Mesendoderm (in vitro differentiated cells): ENCODE measurements around the gene BSG.

ENCODE experiments used
- DNase-seq: peaks from one replicate; pipeline ENCODE4 v3.0.0; 2013
- H2AK5ac ChIP-seq: 2 replicates; pipeline ENCODE4 v1.6.1; 2013; ENCODE audit warnings: low read length, inconsistent platforms
- H2BK120ac ChIP-seq: 2 replicates; pipeline ENCODE4 v1.6.1; 2013; ENCODE audit warnings: low read depth, mild to moderate bottlenecking, low read length, moderate library complexity, mixed read lengths
- H2BK15ac ChIP-seq: replicated peaks from 2 replicates; pipeline ENCODE4 v1.6.1; 2013; ENCODE audit warnings: low read depth, mild to moderate bottlenecking, moderate library complexity
- H2BK5ac ChIP-seq: 2 replicates; pipeline ENCODE4 v1.6.1; 2013; ENCODE audit warnings: low read length, inconsistent platforms
- H3K18ac ChIP-seq: 2 replicates; pipeline ENCODE4 v1.6.1; 2013; ENCODE audit warnings: mild to moderate bottlenecking, low read length, mixed read lengths
- H3K23ac ChIP-seq: one replicate; pipeline ENCODE4 v1.6.1; 2013; ENCODE audit warnings: low read length
- H3K27ac ChIP-seq: 2 replicates; pipeline ENCODE4 v1.5.1; 2013; ENCODE audit warnings: low read depth, mild to moderate bottlenecking, inconsistent platforms, low read length, moderate library complexity
- H3K27me3 ChIP-seq: 2 replicates; pipeline ENCODE4 v1.6.1; 2013; ENCODE audit warnings: low read length, control low read depth, mild to moderate bottlenecking, inconsistent platforms; ENCODE audit not compliant: insufficient read depth, poor library complexity
- H3K36me3 ChIP-seq: 2 replicates; pipeline ENCODE4 v1.6.1; 2013; ENCODE audit warnings: low read length, inconsistent platforms; ENCODE audit not compliant: control insufficient read depth, insufficient read depth
- H3K4ac ChIP-seq: one replicate; pipeline ENCODE4 v1.6.1; 2013; ENCODE audit warnings: low read depth, mild to moderate bottlenecking, low read length, moderate library complexity
- H3K4me1 ChIP-seq: 2 replicates; pipeline ENCODE4 v1.6.1; 2013; ENCODE audit warnings: low read depth, low read length, inconsistent platforms; ENCODE audit not compliant: control insufficient read depth
- H3K4me2 ChIP-seq: 2 replicates; pipeline ENCODE4 v1.6.1; 2013; ENCODE audit warnings: low read length
- H3K4me3 ChIP-seq: 2 replicates; pipeline ENCODE4 v1.5.1; 2013; ENCODE audit warnings: mild to moderate bottlenecking, low read length
- H3K56ac ChIP-seq: one replicate; pipeline ENCODE4 v1.6.1; 2013; ENCODE audit warnings: low read length
- H3K79me1 ChIP-seq: 2 replicates; pipeline ENCODE4 v1.6.1; 2013; ENCODE audit warnings: low read length, inconsistent platforms
- H3K79me2 ChIP-seq: 2 replicates; pipeline ENCODE4 v1.6.1; 2013; ENCODE audit warnings: mild to moderate bottlenecking, low read length; ENCODE audit not compliant: control insufficient read depth, insufficient read depth
- H3K9ac ChIP-seq: 2 replicates; pipeline ENCODE4 v1.6.1; 2013; ENCODE audit warnings: low read length, inconsistent platforms
- H4K5ac ChIP-seq: one replicate; pipeline ENCODE4 v1.6.1; 2013; ENCODE audit warnings: low read length
- H4K8ac ChIP-seq: one replicate; pipeline ENCODE4 v1.6.1; 2013; ENCODE audit warnings: low read depth, mild to moderate bottlenecking, control low read depth, low read length, moderate library complexity
- WGBS: extraction: QIAGEN DNeasy Blood & Tissue Kit; methylation state at CpG from one replicate; pipeline ENCODE4 v1.1.7; 2013; ENCODE audit warnings: low lambda C conversion rate, missing lambda C conversion rate; ENCODE audit not compliant: insufficient coverage; ENCODE audit errors: extremely low coverage; 5-methylcytosine and 5-hydroxymethylcytosine counted together

Gene BSG

GRCh38 chr19:567296-567900 is 5.0 kb upstream of the BSG start:
- H3K56ac ChIP-seq, result no peak overlapping the region
- no peak overlapping the region for H3K4ac ChIP-seq
- no peak overlapping the region for H3K9ac ChIP-seq
- no peaks in the 10 kb centered on the region for H3K27me3 ChIP-seq
- no peak overlapping the region for H2BK5ac ChIP-seq
- no CpG with 5 or more reads among the region's 22 CpGs for WGBS
- H3K79me1 ChIP-seq, result no peaks in the 10 kb centered on the region
- no peak overlapping the region for H3K23ac ChIP-seq
- no peak overlapping the region for H3K4me3 ChIP-seq
- H3K27ac ChIP-seq, result no peak overlapping the region
- no peaks in the 10 kb centered on the region for H3K36me3 ChIP-seq
- no peak overlapping the region for H2AK5ac ChIP-seq
- no peaks in the 10 kb centered on the region for H3K79me2 ChIP-seq
- no peak for DNase-seq
- H2BK120ac ChIP-seq, result no peak overlapping the region
- H3K4me2 ChIP-seq, result no peak overlapping the region
- no peak overlapping the region for H3K18ac ChIP-seq
- no peak overlapping the region for H4K5ac ChIP-seq
- no peak overlapping the region for H4K8ac ChIP-seq
- no peak overlapping the region for H2BK15ac ChIP-seq
- H3K4me1 ChIP-seq, result no peaks in the 10 kb centered on the region

DNA sequence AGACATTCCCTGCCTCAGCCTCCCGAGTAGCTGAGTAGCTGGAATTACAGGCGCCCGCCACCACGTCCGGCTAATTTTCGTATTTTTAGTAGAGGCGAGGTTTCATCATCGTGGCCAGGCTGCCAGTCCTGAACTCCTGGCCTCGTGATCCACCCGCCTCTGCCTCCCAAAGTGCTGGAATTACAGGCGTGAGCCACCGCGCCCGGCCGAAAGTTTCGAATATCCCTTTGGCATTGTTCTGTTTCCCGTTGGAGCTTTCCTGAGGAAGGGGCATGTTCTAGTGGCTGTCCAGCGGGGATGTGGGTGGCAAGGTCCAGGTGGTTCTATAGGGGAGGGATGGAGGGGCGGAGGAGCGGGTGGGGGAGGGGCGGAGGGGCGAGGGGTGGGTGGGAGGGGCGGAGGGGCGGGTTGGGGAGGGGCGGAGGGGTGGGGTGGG is 2.1 kb upstream of the BSG start:
- Histone ChIP-seq H3K56ac (no peak overlapping the region), H2BK5ac (no peak overlapping the region), H2BK120ac (no peak overlapping the region), H3K18ac (no peak overlapping the region), H4K5ac (no peak overlapping the region), H3K79me2 (peaks cover 26% of the 10 kb centered on the region), H3K23ac (no peak overlapping the region), H3K27ac (no peak overlapping the region), H3K4me3 (no peak overlapping the region), H3K9ac (no peak overlapping the region), H3K4ac (no peak overlapping the region), H3K27me3 (no peaks in the 10 kb centered on the region), H3K36me3 (no peaks in the 10 kb centered on the region), H3K79me1 (no peaks in the 10 kb centered on the region), H4K8ac (no peak overlapping the region), H2BK15ac (no peak overlapping the region), H3K4me2 (no peak overlapping the region), H3K4me1 (peaks cover 5% of the 10 kb centered on the region), H2AK5ac (no peak overlapping the region)
- DNase-seq, result no peak
- no CpG with 5 or more reads among the region's 25 CpGs for WGBS

DNA sequence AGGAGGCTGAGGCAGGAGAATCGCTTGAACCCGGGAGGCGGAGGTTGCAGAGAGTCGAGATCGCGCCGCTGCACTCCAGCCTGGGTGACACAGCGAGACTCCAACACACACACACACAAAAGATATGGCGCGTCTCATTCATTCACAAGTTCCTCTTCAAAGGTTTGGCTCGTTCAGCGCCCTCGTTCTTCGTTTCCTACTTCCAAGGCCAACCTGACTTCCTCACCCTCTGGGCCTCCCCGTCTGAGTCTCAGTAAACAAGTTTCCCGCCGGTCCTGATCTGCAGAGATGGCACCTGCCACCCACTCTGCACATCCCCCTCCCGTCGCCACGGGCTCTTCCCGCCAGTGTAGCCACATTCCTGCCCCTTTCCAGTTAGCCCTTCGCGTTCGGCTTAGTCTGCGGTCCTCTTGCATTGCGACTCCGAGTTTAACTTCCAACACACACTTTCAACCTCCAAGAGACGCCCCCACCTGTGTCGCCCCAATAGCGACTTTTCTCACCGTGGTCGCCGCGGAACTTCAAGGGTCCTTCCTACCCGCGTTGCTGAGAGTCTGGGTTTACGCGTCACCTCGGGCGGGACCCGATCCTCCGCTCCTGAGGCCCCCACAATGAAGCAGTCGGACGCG is 1.3 kb upstream of the BSG start:
- peak overlapping the region; percentile 35 for H3K27ac ChIP-seq
- peak overlapping the region; percentile 92 for H3K56ac ChIP-seq
- peaks cover 5% of the 10 kb centered on the region for H3K4me1 ChIP-seq
- no peak overlapping the region for H2AK5ac ChIP-seq
- peaks cover 33% of the 10 kb centered on the region for H3K79me2 ChIP-seq
- no peaks in the 10 kb centered on the region for H3K36me3 ChIP-seq
- no peak overlapping the region for H2BK15ac ChIP-seq
- H2BK120ac ChIP-seq, result no peak overlapping the region
- H4K8ac ChIP-seq, result no peak overlapping the region
- H3K27me3 ChIP-seq, result no peaks in the 10 kb centered on the region
- H4K5ac ChIP-seq, result no peak overlapping the region
- no peak overlapping the region for H3K4ac ChIP-seq
- H3K18ac ChIP-seq, result no peak overlapping the region
- peak overlapping the region; percentile 70 for H3K9ac ChIP-seq
- H3K79me1 ChIP-seq, result no peaks in the 10 kb centered on the region
- no CpG with 5 or more reads among the region's 45 CpGs for WGBS
- peak overlapping the region; percentile 48 for H3K4me3 ChIP-seq
- peak; percentile 74 for DNase-seq
- H2BK5ac ChIP-seq, result no peak overlapping the region
- H3K4me2 ChIP-seq, result peak overlapping the region; percentile 97
- peak overlapping the region; percentile 89 for H3K23ac ChIP-seq

DNA sequence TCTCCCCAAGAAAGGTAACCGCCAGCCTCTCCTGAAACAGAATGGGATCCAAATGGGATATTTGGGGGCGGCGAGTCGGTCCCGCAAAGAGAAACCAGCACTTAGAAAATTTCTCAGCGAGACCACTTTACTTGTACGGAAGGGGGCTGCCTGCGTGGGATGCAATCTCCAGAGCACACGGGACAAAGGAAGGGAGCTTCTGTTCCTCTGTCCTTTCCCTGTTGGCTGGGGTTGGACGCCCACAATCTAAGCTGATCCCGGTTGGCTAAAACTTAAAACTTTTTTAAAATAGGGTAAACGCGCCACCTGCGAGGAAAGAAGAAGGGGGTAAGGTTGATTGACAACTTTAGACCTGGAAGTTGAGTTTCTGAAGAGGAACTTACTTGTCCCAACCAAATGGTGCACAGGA is 826 bp upstream of the BSG start:
- Histone ChIP-seq H3K56ac (peak overlapping the region; percentile 92), H3K9ac (peak overlapping the region; percentile 70), H4K5ac (no peak overlapping the region), H3K36me3 (no peaks in the 10 kb centered on the region), H3K4me1 (peaks cover 5% of the 10 kb centered on the region), H3K23ac (peak overlapping the region; percentile 89), H3K4me3 (peak overlapping the region; percentile 48), H3K79me2 (peaks cover 37% of the 10 kb centered on the region), H2BK5ac (no peak overlapping the region), H3K4me2 (peak overlapping the region; percentile 97), H3K18ac (no peak overlapping the region), H3K79me1 (no peaks in the 10 kb centered on the region), H3K27ac (peak overlapping the region; percentile 35), H3K4ac (no peak overlapping the region), H2BK15ac (no peak overlapping the region), H2AK5ac (no peak overlapping the region), H3K27me3 (no peaks in the 10 kb centered on the region), H2BK120ac (no peak overlapping the region), H4K8ac (no peak overlapping the region)
- peak; percentile 52 for DNase-seq
- WGBS, result no CpG with 5 or more reads among the region's 14 CpGs

DNA sequence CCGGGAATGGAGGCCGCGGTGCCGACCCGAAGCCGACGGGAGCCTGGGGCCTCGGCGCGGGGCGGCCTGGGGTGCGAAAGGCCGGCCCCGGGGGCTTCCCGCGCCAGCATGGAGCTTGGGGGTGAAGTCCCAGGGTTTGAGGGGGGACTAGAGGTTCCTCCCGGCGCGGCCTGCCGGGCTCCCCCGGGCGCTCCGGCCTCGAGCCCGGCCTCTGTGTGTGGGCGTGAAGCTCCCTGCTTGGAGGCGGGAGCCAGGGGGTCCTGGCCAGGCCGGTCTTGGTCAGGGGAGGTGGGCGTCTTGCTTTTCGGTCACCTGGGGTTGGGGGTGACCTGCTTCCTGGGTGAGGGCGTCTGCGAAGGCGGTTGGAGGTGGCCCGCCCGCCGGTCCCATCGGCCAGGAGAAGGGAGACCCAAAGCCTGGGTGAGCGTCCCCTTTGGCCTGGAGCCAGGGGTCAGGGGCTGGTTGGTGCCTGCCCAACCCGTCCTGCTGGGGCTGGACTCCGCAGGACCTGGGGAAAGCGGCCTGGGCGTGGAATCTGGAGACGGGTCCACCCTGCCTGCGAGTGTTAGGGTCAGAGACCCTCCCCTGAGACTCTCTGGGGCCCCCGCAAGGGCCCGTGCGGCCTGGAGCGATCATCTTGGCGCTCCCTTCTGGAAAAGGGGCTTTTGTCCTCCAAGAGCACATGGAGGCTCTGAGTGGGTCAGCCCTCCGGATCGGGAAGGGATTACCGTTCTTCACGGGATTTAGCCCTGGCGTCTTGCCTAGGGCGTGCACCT is 535 bp downstream of the BSG start:
- Histone ChIP-seq H3K4me3 (peak overlapping the region; percentile 87), H3K36me3 (no peaks in the 10 kb centered on the region), H3K56ac (peak overlapping the region; percentile 96), H3K79me2 (peaks cover 50% of the 10 kb centered on the region), H3K4ac (peak overlapping the region; percentile 81), H2BK5ac (no peak overlapping the region), H2AK5ac (peak overlapping the region; percentile 66), H3K27me3 (no peaks in the 10 kb centered on the region), H4K5ac (no peak overlapping the region), H3K18ac (peak overlapping the region; percentile 90), H3K9ac (peak overlapping the region; percentile 97), H3K4me1 (peaks cover 5% of the 10 kb centered on the region), H4K8ac (peak overlapping the region; percentile 82), H3K4me2 (peak overlapping the region; percentile 49), H3K79me1 (peaks cover 4% of the 10 kb centered on the region), H2BK15ac (no peak overlapping the region), H3K23ac (peak overlapping the region; percentile 83), H3K27ac (peak overlapping the region; percentile 56), H2BK120ac (no peak overlapping the region)
- DNase-seq, result peak; percentile 74
- WGBS, result no CpG with 5 or more reads among the region's 55 CpGs
